CD4-positive, alpha-beta T cell treated with Interleukin-10 for 1 hour (primary cell): ENCODE measurements around the gene GCN1.
"Not testable (repeated sequence)": the region's sequence is repeated elsewhere in the genome, so short reads cannot be mapped to it uniquely, and the experiment has no call there.

ENCODE experiments used
- DNase-seq: peaks from one replicate; pipeline ENCODE4 v3.0.0-alpha.2; 2020

Gene GCN1

GRCh38 chr12:120194534-120195395 lies at the start of gene GCN1:
Gene GCN1 (minus strand): TSS chr12:120194715. CDS start chr12:120194697, 18 bp downstream.
- peak; percentile 89 for DNase-seq

- DNase-seq, result no peak
Measured at GRCh38 chr12:120242971-120243699, 48.6 kb upstream of the GCN1 start.

GRCh38 chr12:120242275-120242799 lies 47.8 kb upstream of the GCN1 start:
- DNase-seq, result no peak

GRCh38 chr12:120241561-120242274 lies 47.2 kb upstream of the GCN1 start:
- DNase-seq, result no peak

GRCh38 chr12:120240495-120240833 lies 45.9 kb upstream of the GCN1 start:
- DNase-seq, result no peak

- no peak for DNase-seq
Measured at GRCh38 chr12:120239776-120240494, 45.4 kb upstream of the GCN1 start.

- no peak for DNase-seq
Measured at GRCh38 chr12:120238839-120239445, 44.4 kb upstream of the GCN1 start.

- DNase-seq, result no peak
Measured at GRCh38 chr12:120238217-120238616, 43.7 kb upstream of the GCN1 start.

GRCh38 chr12:120237360-120238171 lies 43.1 kb upstream of the GCN1 start:
- DNase-seq, result no peak

- DNase-seq, result not testable (repeated sequence)
Measured at GRCh38 chr12:120236809-120237208, 42.3 kb upstream of the GCN1 start.

- peak; percentile 30 for DNase-seq
Measured at GRCh38 chr12:120235369-120236323, 41.1 kb upstream of the GCN1 start.

- no peak for DNase-seq
Measured at GRCh38 chr12:120234643-120235368, 40.3 kb upstream of the GCN1 start.

GRCh38 chr12:120231316-120232011 lies 36.9 kb upstream of the GCN1 start:
- DNase-seq, result peak; percentile 72

- DNase-seq, result no peak
Measured at GRCh38 chr12:120230974-120231315, 36.4 kb upstream of the GCN1 start.

GRCh38 chr12:120230326-120230973 lies 35.9 kb upstream of the GCN1 start:
- no peak for DNase-seq

- DNase-seq, result no peak
Measured at GRCh38 chr12:120229487-120230325, 35.2 kb upstream of the GCN1 start.

GRCh38 chr12:120229071-120229486 lies 34.6 kb upstream of the GCN1 start:
- no peak for DNase-seq
